Stimulated activated CD8-positive, alpha-beta memory T cell treated with anti-CD3 and anti-CD28 coated beads, Interleukin-4, amount 100 ng/mL, for 1 hour (primary cell): Measurements from ENCODE around the gene SMURF1.
A peak's percentile ranks its signal among the peaks of the same experiment; 100 is the strongest.
"Not testable (repeated sequence)": the region's sequence is repeated elsewhere in the genome, so short reads cannot be mapped to it uniquely, and the experiment has no call there.

Experiments
- DNase-seq, 2 donors: peaks; one replicate each; pipeline ENCODE4 v3.0.0-alpha.2; 2020; ENCODE audit warnings: low read depth in 2 of 2, low spot score in 1 of 2

SMURF1 gene

DNA sequence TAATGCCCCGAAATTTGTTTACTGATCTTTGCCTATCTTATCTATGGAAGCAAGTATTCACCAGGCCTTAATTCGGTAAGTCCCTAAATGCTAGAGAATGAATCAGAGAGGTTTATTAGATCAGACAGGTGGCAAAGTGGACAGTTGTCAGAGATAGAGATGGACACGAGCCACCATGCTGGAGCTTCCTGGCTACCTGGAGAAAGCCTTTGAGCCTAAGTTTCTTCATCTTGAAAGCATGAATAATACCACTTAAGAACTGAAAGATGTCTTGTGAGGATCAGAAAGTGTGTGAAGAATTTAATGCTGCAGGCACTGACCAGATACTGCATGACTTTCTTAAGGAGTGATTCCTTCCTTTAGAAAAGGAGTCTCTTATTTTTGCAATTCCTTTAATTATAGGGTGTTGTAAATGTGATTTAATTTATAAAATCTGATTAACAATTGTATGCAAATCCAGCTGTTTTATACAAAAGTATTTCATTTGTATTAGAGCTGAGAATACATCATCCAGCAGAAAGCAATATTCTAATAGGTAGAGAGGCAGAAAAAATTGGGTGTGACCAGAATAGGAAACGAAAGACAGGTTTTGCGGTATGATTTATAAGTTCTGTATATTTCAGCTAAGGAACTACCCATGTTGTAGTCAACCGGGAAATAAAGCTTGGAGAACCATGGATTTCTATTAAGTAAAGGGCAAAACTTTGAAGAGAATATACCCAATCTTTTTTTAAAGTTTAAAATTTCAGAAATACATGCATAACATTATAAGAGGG is 82.7 kb downstream of the SMURF1 start:
- no peak for DNase-seq

DNA sequence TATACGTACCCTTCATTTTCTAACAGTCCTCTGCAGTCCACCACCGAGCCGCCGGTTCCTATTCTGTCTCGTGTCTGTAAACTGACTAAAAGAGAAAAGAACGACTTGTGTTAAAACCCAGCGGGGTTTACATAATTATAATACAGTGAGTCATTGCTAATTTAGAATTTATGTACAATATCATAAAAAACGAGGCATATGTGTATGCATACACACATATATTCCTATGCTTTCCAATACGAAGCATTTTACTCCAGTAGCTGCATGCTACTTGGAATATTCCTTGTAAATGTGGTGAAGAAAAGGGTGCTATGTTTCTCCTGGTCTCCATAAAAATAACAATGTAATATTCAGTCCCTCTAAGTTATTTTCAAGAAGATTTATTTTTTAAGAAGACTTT is 89.1 kb downstream of the SMURF1 start:
- DNase-seq: no peak

GRCh38 chr7:99050971-99051370 is 92.9 kb downstream of the SMURF1 start:
- no peak for DNase-seq

DNA sequence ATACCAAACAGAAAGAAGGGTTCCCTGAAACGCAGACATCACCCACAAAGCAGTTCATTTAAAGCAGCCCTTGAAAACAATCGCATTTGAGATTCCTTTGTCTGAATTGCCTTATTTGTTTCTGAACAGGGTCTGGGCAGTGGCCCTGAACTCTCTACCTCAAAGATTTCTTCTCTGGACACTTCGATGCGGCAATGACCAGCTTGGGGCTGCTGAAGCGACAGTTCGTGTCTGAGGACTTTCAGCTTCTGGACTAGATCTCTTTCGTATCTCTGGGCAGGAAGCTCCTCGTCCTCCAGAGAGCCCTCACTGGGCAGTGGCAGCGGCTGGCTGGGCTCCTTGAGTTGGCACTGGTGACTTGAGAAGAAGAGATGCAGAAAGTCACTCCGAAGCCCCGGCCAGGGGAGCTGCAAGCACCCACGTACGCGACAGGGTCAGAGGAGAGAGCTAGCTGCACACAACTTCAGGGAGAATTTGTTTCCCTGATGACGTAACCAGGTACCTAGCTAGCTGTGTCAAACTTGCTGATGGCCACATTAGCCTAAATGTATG is 96.3 kb downstream of the SMURF1 start:
- DNase-seq: no peak

DNA sequence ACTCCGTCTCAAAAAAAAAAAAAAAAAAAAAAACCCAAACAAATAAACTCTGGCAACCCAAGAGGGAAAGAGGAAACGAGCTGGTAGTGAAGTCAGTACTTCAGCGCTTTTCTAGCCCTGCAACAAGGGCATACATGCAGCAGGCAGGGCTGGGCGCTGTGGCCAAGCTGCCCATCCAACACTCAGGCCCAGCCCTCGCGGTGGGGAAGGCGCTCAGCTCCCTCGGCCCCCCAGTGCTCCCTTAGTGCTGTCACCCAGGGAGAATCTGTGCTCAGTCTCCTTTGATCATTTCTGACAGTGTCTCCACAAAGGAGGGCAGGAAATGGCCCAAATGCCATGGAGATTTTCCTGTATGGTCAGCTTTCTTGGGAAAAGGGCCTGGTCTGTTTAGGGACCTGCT is 97.2 kb downstream of the SMURF1 start:
- DNase-seq: no peak

- DNase-seq: not testable (repeated sequence)
Measured at GRCh38 chr7:99046262-99046661, 97.6 kb downstream of the SMURF1 start.

- not testable (repeated sequence) for DNase-seq
Measured at GRCh38 chr7:99044858-99045257, 99.0 kb downstream of the SMURF1 start.

DNA sequence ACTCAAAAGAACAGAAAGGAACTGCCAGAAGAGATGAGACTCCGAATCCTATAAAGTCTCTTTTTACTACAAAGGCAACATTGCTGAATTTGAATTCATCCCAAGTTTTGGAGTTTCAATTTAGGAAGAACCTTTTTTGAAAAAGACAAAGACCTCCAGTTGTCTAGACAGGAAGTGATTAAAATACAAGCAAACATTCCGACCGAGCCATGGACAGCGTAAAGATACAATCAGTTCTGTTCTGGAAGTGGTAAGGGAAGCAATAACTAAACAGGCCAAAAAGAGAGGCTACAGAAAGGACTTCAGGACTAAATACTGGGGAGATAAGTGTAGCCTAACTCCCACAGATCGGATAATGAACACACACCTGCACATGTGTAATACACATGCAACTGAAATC is 101.0 kb downstream of the SMURF1 start:
- DNase-seq: no peak

GRCh38 chr7:99041526-99041925 is 102.4 kb downstream of the SMURF1 start:
- DNase-seq: no peak

- peak in 1 of 2 donors; percentile 18 for DNase-seq
Measured at GRCh38 chr7:99040104-99040958, 103.6 kb downstream of the SMURF1 start.

DNA sequence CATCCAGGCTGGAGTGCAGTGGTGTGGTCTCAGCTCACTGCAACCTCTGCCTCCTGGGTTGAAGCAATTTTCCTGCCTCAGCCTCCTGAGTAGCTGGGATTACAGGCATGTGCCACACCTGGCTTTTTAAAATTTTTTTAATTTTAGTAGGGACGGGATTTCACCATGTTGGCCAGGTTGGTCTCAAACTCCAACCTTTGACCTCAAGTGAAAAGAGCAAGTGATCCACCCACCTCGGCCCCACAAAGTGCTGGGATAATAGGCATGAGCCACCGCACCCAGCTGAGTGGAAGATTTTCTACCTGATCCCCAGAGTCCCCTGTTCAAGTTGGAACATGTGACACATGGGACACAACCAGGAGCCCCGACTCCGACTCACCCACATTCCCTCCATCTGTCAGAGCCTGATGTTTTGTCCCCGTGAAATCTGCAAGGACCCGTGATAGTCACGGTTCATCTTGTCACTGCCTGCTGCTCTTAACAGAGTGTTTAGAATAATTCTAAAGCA is 104.5 kb downstream of the SMURF1 start:
- DNase-seq: no peak

DNA sequence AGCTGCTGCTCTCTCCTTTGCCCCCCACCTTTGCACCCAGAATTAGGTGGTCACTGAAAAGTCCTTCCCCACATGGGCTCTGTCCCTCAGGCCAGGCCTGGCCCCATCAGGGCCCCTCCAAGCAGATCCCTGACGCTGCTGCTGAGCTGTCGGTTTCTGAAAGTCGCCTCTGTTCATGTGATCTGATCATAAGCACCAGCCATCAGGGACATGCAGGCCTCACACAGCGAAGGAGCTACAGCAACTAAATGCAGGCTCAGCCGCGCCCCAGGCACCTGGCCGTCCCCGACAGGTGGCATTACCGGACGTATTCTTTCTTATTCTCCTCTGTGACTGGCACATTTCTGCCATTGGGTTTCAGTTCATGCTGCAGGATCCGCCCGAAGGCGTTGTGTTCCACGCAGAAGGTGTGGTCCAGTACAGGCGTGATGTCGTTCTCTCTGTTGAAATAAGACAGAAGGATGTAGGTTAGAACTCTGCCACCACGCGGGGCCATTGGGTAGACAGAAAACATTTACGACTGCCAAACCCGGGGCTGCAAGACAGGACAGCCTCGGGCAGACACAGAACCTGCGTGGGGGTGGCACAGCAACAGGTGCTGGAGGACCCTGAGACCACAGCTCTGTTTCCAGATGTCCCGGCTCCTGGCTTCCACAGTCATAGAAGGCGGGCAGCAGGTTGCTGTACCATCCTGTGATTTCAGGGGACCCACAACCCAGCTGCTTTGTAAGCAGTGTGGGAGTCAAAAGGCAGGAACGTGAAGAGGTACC is 105.6 kb downstream of the SMURF1 start:
- no peak for DNase-seq

GRCh38 chr7:99037327-99037940 is 106.5 kb downstream of the SMURF1 start:
- DNase-seq: no peak

- DNase-seq: no peak
Measured at GRCh38 chr7:99036546-99037111, 107.3 kb downstream of the SMURF1 start.

DNA sequence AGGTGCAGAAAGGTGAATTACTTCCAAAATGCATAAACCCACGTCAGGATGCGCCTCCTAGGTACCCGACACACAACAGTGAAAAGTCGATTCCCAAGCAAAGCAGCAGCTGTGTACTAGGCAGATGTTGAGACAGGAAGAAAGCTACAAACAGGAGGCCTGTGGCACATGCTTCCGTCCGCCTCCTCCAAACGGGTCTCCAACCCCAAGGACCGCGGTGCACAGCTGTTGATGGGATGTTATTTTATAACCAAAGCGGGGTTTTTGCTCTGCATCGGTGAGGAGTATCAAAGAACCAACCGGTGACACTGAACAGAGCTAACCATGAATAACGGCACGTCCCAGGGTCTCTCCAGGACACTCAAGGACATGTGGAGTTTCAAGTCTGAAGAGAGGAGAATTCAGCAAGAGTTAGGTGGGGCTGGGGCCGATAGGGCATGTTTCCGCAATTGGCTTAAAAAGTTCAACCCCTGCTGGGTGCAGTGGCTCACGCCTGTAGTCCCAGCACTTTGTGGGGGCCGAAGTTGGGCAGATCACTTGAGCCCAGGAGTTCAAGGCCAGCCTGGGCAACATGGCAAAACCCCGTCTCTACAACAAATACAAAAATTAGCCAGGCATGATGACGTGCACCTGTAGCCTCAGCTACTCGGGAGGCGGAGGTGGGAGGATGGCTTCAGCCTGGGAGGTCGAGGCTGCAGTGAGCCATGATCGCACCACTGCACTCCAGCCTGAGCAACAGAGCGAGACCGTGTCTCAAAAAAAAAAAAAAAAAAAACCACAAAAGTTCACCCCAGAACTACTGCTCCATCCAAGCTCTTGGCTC is 108.0 kb downstream of the SMURF1 start:
- no peak for DNase-seq

DNA sequence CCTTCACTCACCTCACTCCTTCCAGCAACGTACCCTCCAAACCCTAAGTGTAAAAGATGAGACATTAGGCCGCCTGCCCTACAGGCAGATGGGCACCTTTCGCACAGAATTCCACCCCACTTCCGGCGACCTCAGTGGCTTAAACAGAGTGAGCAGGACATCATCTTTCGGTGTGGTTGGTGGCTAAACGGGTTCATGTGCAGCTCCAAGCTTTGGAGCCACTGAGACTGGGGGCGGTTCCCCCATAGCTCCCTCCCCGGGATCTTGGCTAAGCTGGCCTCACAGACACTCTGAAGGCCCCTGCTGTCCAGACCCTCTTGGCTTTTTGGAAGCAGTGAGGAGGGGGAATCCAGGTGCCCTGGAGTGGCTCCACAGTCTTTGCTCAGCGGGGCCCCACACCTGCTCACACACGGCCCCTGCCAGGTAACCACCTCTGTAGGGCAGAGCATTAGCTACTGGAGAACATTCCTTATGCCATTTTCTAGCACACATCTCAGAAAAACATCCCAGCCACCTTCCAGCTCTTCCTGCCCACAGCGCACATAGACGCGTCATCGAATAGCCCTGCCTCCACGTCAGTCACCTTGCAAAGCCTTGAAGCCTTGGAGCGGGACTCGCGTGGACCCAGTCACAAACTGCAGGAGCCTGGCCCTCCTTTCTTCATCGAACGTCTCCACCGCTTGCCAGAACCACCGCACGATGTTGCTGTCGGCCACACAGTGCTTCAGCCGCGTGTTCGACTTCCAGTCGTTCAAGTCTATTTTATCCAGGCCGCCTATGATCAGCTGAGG is 108.8 kb downstream of the SMURF1 start:
- no peak for DNase-seq

GRCh38 chr7:99033765-99034164 is 110.1 kb downstream of the SMURF1 start:
- no peak for DNase-seq

DNA sequence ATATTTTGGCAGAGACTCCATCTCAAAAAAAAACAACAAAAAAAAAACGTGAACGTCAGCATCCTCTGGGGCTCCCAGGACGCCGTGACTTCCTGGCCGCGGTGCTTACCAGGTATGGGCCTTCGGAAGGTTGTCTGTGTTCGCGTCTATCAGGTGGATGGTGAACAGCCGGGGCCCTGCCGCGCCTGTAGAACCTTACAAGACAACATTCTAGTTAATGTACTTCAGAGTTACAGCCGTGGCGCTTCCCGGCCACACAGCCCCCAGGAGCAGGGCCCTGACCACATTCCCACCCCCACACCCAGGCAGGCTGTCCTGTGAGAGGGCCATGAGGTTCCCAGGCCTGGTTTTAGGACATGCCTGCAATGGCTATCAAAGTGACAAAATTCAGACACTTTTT is 111.0 kb downstream of the SMURF1 start:
- no peak for DNase-seq

GRCh38 chr7:99031496-99031895 is 112.4 kb downstream of the SMURF1 start:
- no peak for DNase-seq
